Measurements from ENCODE around the gene SLC30A1. TPM values are rescaled to one million over a fixed set of nuclear protein-coding genes. Genes with fewer than 3 reads are reported as not detected.

The SLC30A1 gene
- total and polyA plus RNA-seq, 11 donors, result 2.8 to 29.2 (median 14.0) TPM

GRCh38 chr1:211537253-211537652, 41.7 kb downstream of the SLC30A1 start:
- TF ChIP-seq, protein P1, sequence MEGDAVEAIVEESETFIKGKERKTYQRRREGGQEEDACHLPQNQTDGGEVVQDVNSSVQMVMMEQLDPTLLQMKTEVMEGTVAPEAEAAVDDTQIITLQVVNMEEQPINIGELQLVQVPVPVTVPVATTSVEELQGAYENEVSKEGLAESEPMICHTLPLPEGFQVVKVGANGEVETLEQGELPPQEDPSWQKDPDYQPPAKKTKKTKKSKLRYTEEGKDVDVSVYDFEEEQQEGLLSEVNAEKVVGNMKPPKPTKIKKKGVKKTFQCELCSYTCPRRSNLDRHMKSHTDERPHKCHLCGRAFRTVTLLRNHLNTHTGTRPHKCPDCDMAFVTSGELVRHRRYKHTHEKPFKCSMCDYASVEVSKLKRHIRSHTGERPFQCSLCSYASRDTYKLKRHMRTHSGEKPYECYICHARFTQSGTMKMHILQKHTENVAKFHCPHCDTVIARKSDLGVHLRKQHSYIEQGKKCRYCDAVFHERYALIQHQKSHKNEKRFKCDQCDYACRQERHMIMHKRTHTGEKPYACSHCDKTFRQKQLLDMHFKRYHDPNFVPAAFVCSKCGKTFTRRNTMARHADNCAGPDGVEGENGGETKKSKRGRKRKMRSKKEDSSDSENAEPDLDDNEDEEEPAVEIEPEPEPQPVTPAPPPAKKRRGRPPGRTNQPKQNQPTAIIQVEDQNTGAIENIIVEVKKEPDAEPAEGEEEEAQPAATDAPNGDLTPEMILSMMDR (IDR thresholded peaks at IDR 0.05), result no peak
- TF ChIP-seq POLR2A (IDR thresholded peaks at IDR 0.05), result no peak
- intact Hi-C loops (cut with DNase I), result no loop called here
- H3K4me3 ChIP-seq, result no peak overlapping the region
- WGBS, 4 donors, result 81 to 95% (median 93%) methylated on average over 4 of the region's 4 CpGs
- H3K27me3 ChIP-seq, result no peaks in the 10 kb centered on the region
- DNase-seq (peak in 1 of 5 donors; percentile 3), ATAC-seq (no peak)
- no peaks in the 10 kb centered on the region for H3K36me3 ChIP-seq
- H3K9me3 ChIP-seq, result no peaks in the 10 kb centered on the region
- peaks cover 0 to 17% (median 3%) of the 10 kb centered on the region in 12 donors for H3K4me1 ChIP-seq
- no peak overlapping the region for H3K27ac ChIP-seq

DNA sequence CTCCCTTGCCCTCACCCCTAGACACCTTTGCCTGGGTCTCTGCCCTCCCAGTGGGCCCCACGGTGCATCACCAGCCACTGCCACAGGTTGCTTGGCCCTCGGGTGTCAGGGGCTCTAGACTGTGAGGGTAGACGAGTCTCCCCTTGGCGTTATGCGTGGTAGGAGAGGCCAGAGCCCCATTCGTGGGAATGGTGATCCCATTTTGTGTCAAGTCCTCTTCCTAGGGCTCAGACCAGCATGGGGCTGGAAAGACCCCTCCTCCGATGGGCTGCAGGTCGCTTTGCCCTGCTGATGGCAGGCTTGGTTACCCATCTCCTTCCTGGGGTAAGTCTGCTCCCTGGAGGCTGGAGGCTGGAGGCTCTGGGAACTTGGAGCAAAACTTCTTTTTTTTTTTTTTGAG, 42.4 kb downstream of the SLC30A1 start:
- H3K4me3 ChIP-seq, result no peak overlapping the region
- H3K36me3 ChIP-seq, result no peaks in the 10 kb centered on the region
- H3K9me3 ChIP-seq, result no peaks in the 10 kb centered on the region
- intact Hi-C loops (cut with DNase I), result no loop called here
- 76 to 92% (median 89%) methylated on average over 8 of the region's 8 CpGs for WGBS, 4 donors
- no peak for ATAC-seq
- no peak for DNase-seq
- no peaks in the 10 kb centered on the region for H3K27me3 ChIP-seq
- TF ChIP-seq, protein P1 (IDR thresholded peaks at IDR 0.05), result no peak
- TF ChIP-seq POLR2A (IDR thresholded peaks at IDR 0.05), result no peak
- peaks cover 0 to 15% (median 3%) of the 10 kb centered on the region in 12 donors for H3K4me1 ChIP-seq
- H3K27ac ChIP-seq, result no peak overlapping the region

- H3K4me1 ChIP-seq, result peaks cover 0 to 13% (median 3%) of the 10 kb centered on the region in 12 donors
- H3K27ac ChIP-seq, result no peak overlapping the region
- DNase-seq, result no peak
- no peaks in the 10 kb centered on the region for H3K27me3 ChIP-seq
- 93 to 99% (median 96%) methylated on average over 2 of the region's 2 CpGs for WGBS, 4 donors
- no peaks in the 10 kb centered on the region for H3K9me3 ChIP-seq
- no peak overlapping the region for H3K4me3 ChIP-seq
- ATAC-seq, result no peak
- TF ChIP-seq POLR2A (IDR thresholded peaks at IDR 0.05), result no peak
- TF ChIP-seq, protein P1 (IDR thresholded peaks at IDR 0.05), result no peak
- no peaks in the 10 kb centered on the region for H3K36me3 ChIP-seq
- intact Hi-C loops (cut with DNase I), result no loop called here
Measured at GRCh38 chr1:211535346-211535745, 43.6 kb downstream of the SLC30A1 start.

DNA sequence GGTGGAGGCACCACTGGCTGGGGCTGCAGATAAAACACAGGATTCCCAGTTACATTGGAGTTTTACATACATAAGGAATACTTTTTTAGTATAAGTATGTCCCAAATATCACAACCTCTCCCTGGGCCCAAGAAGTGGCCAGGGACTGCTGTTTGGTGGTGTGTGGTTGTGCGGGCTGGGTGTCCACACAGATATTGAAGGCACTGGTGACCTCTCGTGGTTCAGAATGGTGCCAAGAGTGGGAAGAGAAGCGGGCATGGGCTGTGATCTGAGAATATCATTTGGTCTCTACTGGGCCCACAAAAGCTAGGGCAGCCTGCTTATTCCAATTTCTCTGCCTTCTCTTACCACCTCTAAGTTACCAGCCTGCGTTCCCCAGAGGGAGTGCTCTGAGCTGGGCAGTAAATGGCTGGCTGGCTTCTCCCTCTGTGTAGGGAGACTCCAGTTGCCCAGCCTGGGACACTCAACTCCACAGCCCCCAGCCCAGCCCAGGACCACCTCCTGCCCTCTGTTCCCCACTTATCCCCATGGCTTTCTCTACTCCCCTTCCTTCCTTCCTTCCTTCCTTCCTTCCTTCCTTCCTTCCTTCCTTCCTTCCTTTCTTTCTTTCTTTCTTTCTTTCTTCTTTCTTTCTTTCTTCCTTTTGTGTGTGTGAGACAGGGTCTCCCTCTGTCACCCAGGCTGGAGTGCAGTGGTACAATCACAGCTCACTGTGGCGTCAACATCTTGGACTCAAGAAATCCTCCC, 44.2 kb downstream of the SLC30A1 start:
- ATAC-seq (no peak), DNase-seq (no peak)
- intact Hi-C loops (cut with DNase I), result no loop called here
- Histone ChIP-seq H3K9me3 (no peaks in the 10 kb centered on the region), H3K27me3 (no peaks in the 10 kb centered on the region), H3K4me1 (peaks cover 0 to 13% (median 3%) of the 10 kb centered on the region in 12 donors), H3K4me3 (no peak overlapping the region), H3K27ac (no peak overlapping the region), H3K36me3 (no peaks in the 10 kb centered on the region)
- TF ChIP-seq, protein P1 (IDR thresholded peaks at IDR 0.05), result no peak
- TF ChIP-seq POLR2A (IDR thresholded peaks at IDR 0.05), result no peak
- 74 to 95% (median 94%) methylated on average over 5 of the region's 5 CpGs for WGBS, 4 donors
